NT2/D1 (cell line): Measurements from ENCODE around the gene PALLD.

Source experiments
- SUZ12 ChIP-seq: IDR thresholded peaks from 2 replicates; pipeline ENCODE4 v1.6.1; 2011; ENCODE audit not compliant: insufficient read length, insufficient read depth; ENCODE audit errors: extremely low read depth
- YY1 ChIP-seq: IDR thresholded peaks from 2 replicates; pipeline ENCODE4 v1.6.1; 2011; ENCODE audit not compliant: insufficient read length, insufficient read depth

- TF ChIP-seq YY1 (no peak), SUZ12 (no peak)
Observed at GRCh38 chr4:168511780-168512489, 15.1 kb downstream of the PALLD start.
